ENCODE measurements around the gene SERPINB5. TPM values are rescaled to one million over a fixed set of nuclear protein-coding genes. Genes with fewer than 3 reads are reported as not detected.
A peak's percentile ranks its signal among the peaks of the same experiment; 100 is the strongest.

The SERPINB5 gene
- total and polyA plus RNA-seq, 2 experiments from 2014 or later, result 0.16 TPM; not detected in 1

GRCh38 chr18:63472380-63472779, 4.4 kb upstream of the SERPINB5 start:
- no peak overlapping the region for H3K27ac ChIP-seq (ENCODE audit: low read depth)
- no peaks in the 10 kb centered on the region for H3K9me2 ChIP-seq (ENCODE audit: insufficient read depth)
- no peak overlapping the region for H3K4me3 ChIP-seq
- no peak overlapping the region for H3K27ac Mint-ChIP-seq
- TF ChIP-seq POLR2AphosphoS5 (IDR thresholded peaks at IDR 0.05; ENCODE audit: low read depth), result no peak
- no peak for TF ChIP-seq CREB1 (CRISPR knock-in tag; IDR thresholded peaks at IDR 0.05; ENCODE audit: low read depth)
- no peak for TF ChIP-seq CTCF (conservative IDR thresholded peaks at IDR 0.05; ENCODE audit: low read depth in 2 of 2)
- no peak for TF ChIP-seq JUNB (IDR thresholded peaks at IDR 0.05; ENCODE audit: unreplicated experiment)
- no peaks in the 10 kb centered on the region for H3K36me3 ChIP-seq (ENCODE audit: insufficient read depth)
- H3K27me3 Mint-ChIP-seq (ENCODE audit: insufficient read depth, low read depth, poor library complexity), result peaks cover 4% of the 10 kb centered on the region
- no peaks in the 10 kb centered on the region for H4K20me1 ChIP-seq (replicated peaks; ENCODE audit: insufficient read depth)
- H2AFZ ChIP-seq, result no peak overlapping the region
- no peaks in the 10 kb centered on the region for H3K36me3 Mint-ChIP-seq (ENCODE audit: low read depth)
- no peaks in the 10 kb centered on the region for H3K9me3 Mint-ChIP-seq
- H3K4me1 Mint-ChIP-seq, result no peaks in the 10 kb centered on the region
- H3K79me2 ChIP-seq (replicated peaks; ENCODE audit: insufficient read depth), result no peaks in the 10 kb centered on the region
- no peaks in the 10 kb centered on the region for H3K4me1 ChIP-seq (ENCODE audit: insufficient read depth)
- H3K27me3 ChIP-seq (ENCODE audit: insufficient read depth), result no peaks in the 10 kb centered on the region
- H3K4me3 Mint-ChIP-seq, result no peak overlapping the region
- H3F3A ChIP-seq (replicated peaks; ENCODE audit: low read depth), result no peaks in the 10 kb centered on the region
- no peak overlapping the region for H3K4me2 ChIP-seq
- ATAC-seq, result no peak
- DNase-seq (ENCODE audit: low spot score), result no peak

GRCh38 chr18:63477200-63477599, 442 bp downstream of the SERPINB5 start:
- Histone ChIP-seq H3K9me2 (ENCODE audit: insufficient read depth) (no peaks in the 10 kb centered on the region), H3K27ac (ENCODE audit: low read depth) (no peak overlapping the region), H4K20me1 (replicated peaks; ENCODE audit: insufficient read depth) (no peaks in the 10 kb centered on the region), H3F3A (replicated peaks; ENCODE audit: low read depth) (no peaks in the 10 kb centered on the region), H3K27me3 (ENCODE audit: insufficient read depth) (no peaks in the 10 kb centered on the region), H2AFZ (peak overlapping the region; percentile 91), H3K4me1 (ENCODE audit: insufficient read depth) (no peaks in the 10 kb centered on the region), H3K4me3 (no peak overlapping the region), H3K79me2 (replicated peaks; ENCODE audit: insufficient read depth) (no peaks in the 10 kb centered on the region), H3K4me2 (no peak overlapping the region), H3K36me3 (ENCODE audit: insufficient read depth) (no peaks in the 10 kb centered on the region)
- H3K9me3 Mint-ChIP-seq, result no peaks in the 10 kb centered on the region
- DNase-seq (ENCODE audit: low spot score), result no peak
- H3K27ac Mint-ChIP-seq, result no peak overlapping the region
- peaks cover 5% of the 10 kb centered on the region for H3K27me3 Mint-ChIP-seq (ENCODE audit: insufficient read depth, low read depth, poor library complexity)
- no peaks in the 10 kb centered on the region; the same call in 2 of the 3 replicates for H3K4me1 Mint-ChIP-seq
- ATAC-seq, result no peak
- no peak for TF ChIP-seq REST (IDR thresholded peaks at IDR 0.05; ENCODE audit: unreplicated experiment)
- TF ChIP-seq POLR2AphosphoS5 (IDR thresholded peaks at IDR 0.05; ENCODE audit: low read depth), result no peak
- no peak for TF ChIP-seq EZH2phosphoT487 (IDR thresholded peaks at IDR 0.05; ENCODE audit: unreplicated experiment)
- TF ChIP-seq CTCF (conservative IDR thresholded peaks at IDR 0.05; ENCODE audit: low read depth in 2 of 2), result no peak
- no peak for TF ChIP-seq STAT1 (IDR thresholded peaks at IDR 0.05; ENCODE audit: unreplicated experiment)
- no peak for TF ChIP-seq NANOG (IDR thresholded peaks at IDR 0.05; ENCODE audit: borderline replicate concordance)
- TF ChIP-seq EZH2 (IDR thresholded peaks at IDR 0.05; ENCODE audit: low read depth, unreplicated experiment), result no peak
- no peaks in the 10 kb centered on the region for H3K36me3 Mint-ChIP-seq (ENCODE audit: low read depth)
- H3K4me3 Mint-ChIP-seq, result no peak overlapping the region

Measured in GM23338 (cell line).